GM10266 (cell line): ENCODE data around the gene ZCCHC7.

Experiments
- DNase-seq: peaks from one replicate; pipeline ENCODE4 v3.0.0; 2012; ENCODE audit errors: extremely low spot score
- CTCF ChIP-seq: IDR thresholded peaks from 2 replicates; pipeline ENCODE4 v1.5.1; 2012; ENCODE audit warnings: mild to moderate bottlenecking, low read depth; ENCODE audit not compliant: control insufficient read depth, insufficient read depth; ENCODE audit errors: missing control alignments

Gene ZCCHC7

GRCh38 chr9:37324691-37325490, 204.5 kb downstream of the ZCCHC7 start:
- no peak for TF ChIP-seq CTCF
- no peak for DNase-seq

DNA sequence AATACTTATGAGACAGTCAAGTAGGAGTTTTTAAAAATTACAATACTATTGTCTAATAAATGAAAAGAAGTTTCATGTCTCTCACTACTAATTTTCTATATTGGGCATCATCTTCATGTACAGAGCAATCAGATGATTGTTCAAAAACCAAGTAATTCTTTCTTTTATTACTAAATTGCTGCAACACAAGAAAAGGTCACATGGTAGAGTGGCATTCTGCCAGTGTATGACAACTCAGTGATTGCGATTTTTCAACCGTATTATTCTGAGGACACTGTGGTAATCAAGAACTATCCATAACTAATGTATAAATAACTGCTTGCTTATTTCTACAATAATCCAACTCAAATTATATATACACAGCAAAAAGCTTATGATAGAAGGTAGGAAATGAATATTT, 205.4 kb downstream of the ZCCHC7 start:
- no peak for TF ChIP-seq CTCF
- no peak for DNase-seq

GRCh38 chr9:37327553-37327952, 207.2 kb downstream of the ZCCHC7 start:
- no peak for TF ChIP-seq CTCF
- no peak for DNase-seq

DNA sequence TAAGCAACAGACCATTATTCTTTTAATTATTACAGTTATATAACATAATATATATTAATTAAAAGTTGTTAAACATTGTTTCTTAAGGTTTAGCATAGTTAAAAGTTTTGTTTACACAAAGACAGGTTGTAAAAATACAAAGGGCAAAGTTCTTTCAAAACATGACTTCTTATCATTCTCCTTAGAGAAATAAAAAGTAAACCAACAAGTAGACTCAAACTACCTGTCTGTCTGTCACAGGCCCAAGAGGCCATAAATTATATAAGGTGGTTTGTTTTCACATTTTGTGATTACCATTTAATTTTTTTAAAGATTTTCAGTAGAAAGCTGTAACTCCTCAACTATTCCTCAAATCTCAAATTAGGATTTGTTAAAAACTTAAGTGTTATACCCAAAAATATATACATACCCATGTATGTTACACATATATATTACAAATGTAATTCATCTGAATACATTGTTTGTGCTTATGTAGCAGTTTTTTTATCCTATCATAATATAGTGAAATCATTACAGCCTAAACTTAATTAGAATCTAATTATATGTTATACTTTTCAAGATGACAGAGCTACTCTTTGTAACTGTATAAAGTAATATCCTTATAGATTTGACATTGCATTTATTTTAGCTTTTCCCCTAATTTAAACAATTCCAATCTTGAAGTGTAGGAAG, 208.3 kb downstream of the ZCCHC7 start:
- DNase-seq: no peak
- TF ChIP-seq CTCF: no peak

- DNase-seq: no peak
- TF ChIP-seq CTCF: peak; percentile 67
Observed at GRCh38 chr9:37329576-37329975, 209.2 kb downstream of the ZCCHC7 start.

- no peak for TF ChIP-seq CTCF
- DNase-seq: no peak
Observed at GRCh38 chr9:37331871-37332270, 211.5 kb downstream of the ZCCHC7 start.

DNA sequence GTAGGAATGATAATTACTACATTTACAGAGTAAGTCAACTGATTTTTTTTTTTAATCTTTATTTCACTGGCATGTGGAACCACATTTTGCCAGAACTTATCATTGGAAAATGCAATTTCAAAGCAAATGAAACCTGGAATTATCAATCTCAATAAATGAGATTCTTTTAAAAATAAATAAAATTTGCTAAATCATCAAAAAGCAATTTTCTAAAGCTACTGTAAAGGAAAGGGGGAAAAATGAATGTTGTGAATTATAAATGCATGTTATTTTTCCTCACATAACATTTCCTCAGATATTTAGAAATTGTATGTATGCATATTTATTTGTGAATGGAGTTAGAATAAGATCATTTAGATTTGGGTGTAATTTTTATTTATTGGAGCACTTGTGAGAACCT, 212.2 kb downstream of the ZCCHC7 start:
- DNase-seq: no peak
- no peak for TF ChIP-seq CTCF
